K562 (cell line): Measurements from ENCODE around the gene NOP14. TPM values are rescaled to one million over a fixed set of nuclear protein-coding genes. Genes with fewer than 3 reads are reported as not detected.

Experiments
- BRCA1 ChIP-seq, 2 experiments: fragments of 450-650 bp in 1 of 2; sonication (generic) in 1 of 2; formaldehyde crosslinking in 1 of 2; IDR thresholded peaks; 2 replicates each; pipeline versions ENCODE4 v1.5.0 to v1.6.1; 2017 to 2020; ENCODE audit warnings: mild to moderate bottlenecking in 1 of 2, missing genetic modification reagents in 1 of 2
- CAMTA2 ChIP-seq: fragments of 250-450 bp; sonication (Bioruptor Pico); conservative IDR thresholded peaks from 2 replicates; pipeline ENCODE4 v1.5.1; 2022
- EP300 ChIP-seq: IDR thresholded peaks from 2 replicates; pipeline ENCODE4 v1.6.1; 2012; ENCODE audit warnings: low read length, improper control_type of control experiment
- FOXO4 ChIP-seq: fragments of 450-650 bp; formaldehyde crosslinking; IDR thresholded peaks from 2 replicates; pipeline ENCODE4 v1.4.0; 2020; ENCODE audit warnings: mild to moderate bottlenecking, moderate library complexity
- HDAC1 ChIP-seq, 2 experiments: fragments of 450-650 bp; IDR thresholded peaks; 2 replicates each; pipeline ENCODE4 v1.6.1; 2016 to 2017; ENCODE audit warnings: inconsistent platforms in 1 of 2, mild to moderate bottlenecking in 1 of 2, moderate library complexity in 1 of 2
- MBD2 ChIP-seq: sonication (generic); IDR thresholded peaks from 2 replicates; pipeline ENCODE4 v1.6.1; 2016; ENCODE audit warnings: low read depth, borderline replicate concordance
- MCM3 ChIP-seq: fragments of 450-650 bp; IDR thresholded peaks from 2 replicates; pipeline ENCODE4 v1.6.1; 2016
- NCOA1 ChIP-seq: fragments of 450-650 bp; IDR thresholded peaks from 2 replicates; pipeline ENCODE4 v1.6.1; 2016; ENCODE audit warnings: low read depth
- NFRKB ChIP-seq: fragments of 450-650 bp; IDR thresholded peaks from 2 replicates; pipeline ENCODE4 v1.6.1; 2016; ENCODE audit warnings: low read depth
- POLR2H ChIP-seq: IDR thresholded peaks from 2 replicates; pipeline ENCODE4 v1.6.1; 2016; ENCODE audit warnings: missing genetic modification characterization, low read depth, mild to moderate bottlenecking, control low read depth, missing compliant biosample characterization, moderate library complexity
- POU5F1 ChIP-seq: fragments of 150-350 bp; IDR thresholded peaks from 2 replicates; pipeline ENCODE4 v1.6.1; 2014; ENCODE audit warnings: borderline replicate concordance, low read length, low read depth, mild to moderate bottlenecking; ENCODE audit not compliant: partially characterized antibody
- RAD21 ChIP-seq, 2 experiments: fragments of 250-450 bp in 1 of 2; fragments of 450-650 bp in 1 of 2; sonication (Bioruptor Pico) in 1 of 2; formaldehyde crosslinking in 1 of 2; IDR thresholded peaks in 1 of 2; conservative IDR thresholded peaks in 1 of 2; 2 replicates each; pipeline versions ENCODE4 v1.4.0 to v1.8.0; 2020 to 2022; ENCODE audit warnings: mild to moderate bottlenecking in 2 of 2, moderate library complexity in 1 of 2
- RBM17 ChIP-seq: fragments of 200-400 bp; formaldehyde crosslinking; IDR thresholded peaks from 2 replicates; pipeline ENCODE4 v1.6.1; 2017; ENCODE audit warnings: low read depth, mild to moderate bottlenecking, low read length, borderline replicate concordance
- SMARCB1 ChIP-seq: IDR thresholded peaks from 2 replicates; pipeline ENCODE4 v1.6.1; 2011; ENCODE audit warnings: improper control_type of control experiment, low read depth; ENCODE audit not compliant: insufficient read length
- SMARCE1 ChIP-seq: fragments of 450-650 bp; IDR thresholded peaks from 2 replicates; pipeline ENCODE4 v1.7.1; 2016; ENCODE audit warnings: mild to moderate bottlenecking
- ZEB2 ChIP-seq: fragments of 450-650 bp; IDR thresholded peaks from 2 replicates; pipeline ENCODE4 v1.6.1; 2016
- ZFP91 ChIP-seq: sonication (generic); formaldehyde crosslinking; IDR thresholded peaks from 2 replicates; pipeline ENCODE4 v1.8.0; 2022; ENCODE audit warnings: mild to moderate bottlenecking, missing genetic modification reagents
- ZFX ChIP-seq: sonication (generic); formaldehyde crosslinking; IDR thresholded peaks from 2 replicates; pipeline ENCODE4 v1.8.0; 2022; ENCODE audit warnings: mild to moderate bottlenecking, missing genetic modification reagents, moderate library complexity
- ZKSCAN3 ChIP-seq: fragments of 250-450 bp; sonication (Bioruptor Pico); IDR thresholded peaks from 2 replicates; pipeline ENCODE4 v1.4.0; 2020
- ZNF140 ChIP-seq: fragments of 250-450 bp; sonication (Bioruptor Pico); IDR thresholded peaks from 2 replicates; pipeline ENCODE4 v1.8.0; 2021; ENCODE audit warnings: moderate library complexity, mild to moderate bottlenecking, inconsistent platforms
- ZNF354B ChIP-seq: fragments of 250-450 bp; sonication (Bioruptor Pico); IDR thresholded peaks from 2 replicates; pipeline ENCODE4 v1.4.0; 2020
- ZNF766 ChIP-seq: fragments of 200-800 bp; sonication (Bioruptor generic); conservative IDR thresholded peaks from 2 replicates; pipeline ENCODE4 v1.6.1; 2016; ENCODE audit warnings: missing genetic modification characterization, missing compliant biosample characterization
- ZNF780A ChIP-seq: fragments of 250-450 bp; sonication (Bioruptor Pico); IDR thresholded peaks from 2 replicates; pipeline ENCODE4 v1.5.0; 2021; ENCODE audit warnings: mild to moderate bottlenecking
- ZNF830 ChIP-seq: fragments of 250-450 bp; sonication (Bioruptor Pico); IDR thresholded peaks from 2 replicates; pipeline ENCODE4 v1.5.0; 2021; ENCODE audit warnings: mild to moderate bottlenecking
- polyA plus RNA-seq, 8 experiments: library from polyadenylated mRNA; depleted of rRNA in 4 of 8; stranded (reverse) in 5 of 8; unstranded in 3 of 8; fragments of >200 nt; fragmentation: Nextera tagmentation in 2 of 8; fragmentation: Illumina TruSeq in 1 of 8; extraction: Ambion mirVana in 2 of 8; extraction: Trizol in 1 of 8; gene quantifications; 2 replicates each; pipeline versions ENCODE4 v1.2.1 to v1.2.3, GENCODE V29; 2011 to 2014; ENCODE audit warnings: inconsistent platforms in 1 of 8, missing spikeins in 1 of 8
- total RNA-seq, 7 experiments: library from RNA; depleted of rRNA in 6 of 7; stranded (reverse); fragments of >200 nt in 6 of 7; fragmentation: Illumina TruSeq in 2 of 7; extraction: Trizol in 2 of 7; gene quantifications; 2 replicates each; pipeline versions ENCODE4 v1.2.1 to v1.2.3, GENCODE V29; 2011 to 2021; ENCODE audit warnings: low replicate concordance in 1 of 7

The NOP14 gene
- total and polyA plus RNA-seq, 9 of the 15 experiments (the other 6 are each of a cell fraction or from before 2014, with no cell fraction given), result 12.7 to 76.0 (median 50.9) TPM

GRCh38 chr4:2935762-2936743, 27.2 kb downstream of the NOP14 start (continued):
- TF ChIP-seq ZFX (CRISPR knock-in tag) (peak; percentile 46; the same call in 1 of the 2 replicates), ZNF766 (CRISPR knock-in tag) (no peak), ZNF140 (CRISPR knock-in tag) (no peak), ZKSCAN3 (CRISPR knock-in tag) (no peak), POLR2H (no peak), POU5F1 (no peak), EP300 (peak; percentile 10; the same call in 1 of the 2 replicates), ZNF830 (no peak), ZEB2 (0 out of 2 replicates have a peak, but pooled peaks have one; percentile 57), RAD21 (CRISPR knock-in tag; conservative IDR thresholded peaks at IDR 0.05 in 1 of 2, IDR thresholded peaks at IDR 0.05 in 1 of 2) (no peak), SMARCE1 (no peak; the same call in 1 of the 2 replicates), SMARCB1 (no peak), RBM17 (no peak), ZNF354B (CRISPR knock-in tag) (no peak), MBD2 (no peak), BRCA1 (IDR thresholded peaks at IDR 0.05) (no peak), BRCA1 (CRISPR knock-in tag; IDR thresholded peaks at IDR 0.05) (no peak), FOXO4 (CRISPR knock-in tag) (no peak), NFRKB (no peak), MCM3 (no peak), ZFP91 (CRISPR knock-in tag) (no peak), NCOA1 (no peak), HDAC1 (IDR thresholded peaks at IDR 0.05) (0 out of 4 replicates have a peak, but pooled peaks of 1 of the 2 experiments have one; percentile 32), ZNF780A (no peak), CAMTA2 (CRISPR knock-in tag) (no peak)
